Neural cell (in vitro differentiated cells): ENCODE measurements around the gene FRMD4A.

ENCODE experiments used
- EP300 ChIP-seq: fragments of 450-650 bp; conservative IDR thresholded peaks from 2 replicates; pipeline ENCODE4 v1.6.1; 2014; ENCODE audit warnings: antibody characterized with exemption, mild to moderate bottlenecking, moderate library complexity; ENCODE audit not compliant: poor library complexity, severe bottlenecking
- EZH2 ChIP-seq: fragments of 200-600, 300-800 bp; shearing (Covaris generic), sonication (generic); IDR thresholded peaks from 2 replicates; pipeline ENCODE4 v1.6.1; 2014; ENCODE audit warnings: antibody characterized with exemption, low read length, borderline replicate concordance, mild to moderate bottlenecking; ENCODE audit not compliant: insufficient read depth, poor library complexity, severe bottlenecking
- POLR2AphosphoS5 ChIP-seq: IDR thresholded peaks from 2 replicates; pipeline ENCODE4 v1.6.1; 2012
- TF ChIP-seq, protein P1 (sequence below): fragments of 450-650 bp; IDR thresholded peaks from 2 replicates; pipeline ENCODE4 v1.5.1; 2014; ENCODE audit warnings: antibody characterized with exemption, mild to moderate bottlenecking, moderate library complexity; ENCODE audit not compliant: poor library complexity, severe bottlenecking

DNA sequence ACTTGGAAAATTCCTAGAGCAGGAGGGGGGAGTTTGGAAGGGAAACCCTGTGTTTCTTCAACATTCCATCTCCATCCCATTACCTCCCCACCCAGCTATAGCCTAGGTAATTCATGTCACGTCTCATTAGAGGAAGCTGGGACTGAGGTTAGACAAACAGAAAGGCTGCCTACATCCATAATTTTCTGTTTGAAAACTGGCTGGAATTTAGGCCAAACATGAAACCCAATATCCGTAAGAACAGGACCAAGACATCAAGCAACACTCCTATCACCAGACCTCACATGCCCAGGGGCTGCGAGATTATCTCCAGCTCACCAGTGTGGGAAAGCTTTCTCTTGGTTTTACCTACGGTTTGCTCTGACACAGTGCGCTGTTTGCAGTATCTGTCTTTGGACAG is 316.3 kb downstream of the FRMD4A start:
- TF ChIP-seq, protein P1, sequence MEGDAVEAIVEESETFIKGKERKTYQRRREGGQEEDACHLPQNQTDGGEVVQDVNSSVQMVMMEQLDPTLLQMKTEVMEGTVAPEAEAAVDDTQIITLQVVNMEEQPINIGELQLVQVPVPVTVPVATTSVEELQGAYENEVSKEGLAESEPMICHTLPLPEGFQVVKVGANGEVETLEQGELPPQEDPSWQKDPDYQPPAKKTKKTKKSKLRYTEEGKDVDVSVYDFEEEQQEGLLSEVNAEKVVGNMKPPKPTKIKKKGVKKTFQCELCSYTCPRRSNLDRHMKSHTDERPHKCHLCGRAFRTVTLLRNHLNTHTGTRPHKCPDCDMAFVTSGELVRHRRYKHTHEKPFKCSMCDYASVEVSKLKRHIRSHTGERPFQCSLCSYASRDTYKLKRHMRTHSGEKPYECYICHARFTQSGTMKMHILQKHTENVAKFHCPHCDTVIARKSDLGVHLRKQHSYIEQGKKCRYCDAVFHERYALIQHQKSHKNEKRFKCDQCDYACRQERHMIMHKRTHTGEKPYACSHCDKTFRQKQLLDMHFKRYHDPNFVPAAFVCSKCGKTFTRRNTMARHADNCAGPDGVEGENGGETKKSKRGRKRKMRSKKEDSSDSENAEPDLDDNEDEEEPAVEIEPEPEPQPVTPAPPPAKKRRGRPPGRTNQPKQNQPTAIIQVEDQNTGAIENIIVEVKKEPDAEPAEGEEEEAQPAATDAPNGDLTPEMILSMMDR = no peak
- TF ChIP-seq EZH2 (no peak), EP300 (no peak), POLR2AphosphoS5 (no peak)
